Stimulated activated CD8-positive, alpha-beta memory T cell treated with anti-CD3 and anti-CD28 coated beads, Interleukin-15, amount 100 ng/mL, for 48 hours (primary cell): ENCODE measurements around the gene TMEM178A.
"Not testable (repeated sequence)": the region's sequence is repeated elsewhere in the genome, so short reads cannot be mapped to it uniquely, and the experiment has no call there.

ENCODE experiments used
- DNase-seq, 2 donors: peaks; one replicate each; pipeline ENCODE4 v3.0.0-alpha.2; 2020; ENCODE audit warnings: low read depth in 2 of 2

TMEM178A gene

DNA sequence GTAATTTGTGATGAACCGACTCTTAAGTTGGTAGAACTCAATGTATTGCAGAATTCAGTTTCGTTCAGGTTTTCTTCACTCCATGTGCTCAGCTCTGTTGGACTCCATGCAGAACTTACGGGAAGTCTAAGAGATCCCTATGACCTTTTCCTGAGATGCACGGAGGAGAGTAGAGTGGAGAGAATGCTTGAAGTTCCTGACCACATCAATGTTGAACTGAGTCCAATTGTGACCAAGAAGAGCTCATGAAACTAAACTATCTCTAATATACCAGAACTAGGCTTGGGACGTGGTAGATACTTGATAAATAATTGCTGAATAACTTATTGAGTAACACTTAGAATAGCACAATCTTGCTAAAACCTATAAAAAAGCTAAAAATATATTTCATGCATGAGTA is 47.2 kb downstream of the TMEM178A start:
- no peak for DNase-seq

DNA sequence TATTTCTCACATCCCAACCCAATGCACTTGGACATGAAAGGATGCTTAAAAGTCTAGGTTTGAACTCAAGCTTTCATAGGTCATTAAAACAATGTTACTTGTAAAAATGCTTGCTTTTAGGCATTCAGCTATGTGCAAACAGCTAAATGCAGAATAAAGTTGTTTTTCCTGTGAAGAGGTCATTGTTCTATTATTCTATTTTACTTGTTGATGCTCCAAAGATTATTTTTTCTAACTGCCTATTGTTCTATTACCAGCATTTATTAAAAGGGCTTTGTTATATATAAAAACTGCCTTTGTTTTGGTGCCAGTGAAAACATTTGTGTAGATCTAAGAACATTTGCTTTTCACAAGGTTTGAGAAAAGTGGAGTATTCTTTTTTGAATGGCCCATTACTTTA is 49.4 kb downstream of the TMEM178A start:
- DNase-seq: no peak

DNA sequence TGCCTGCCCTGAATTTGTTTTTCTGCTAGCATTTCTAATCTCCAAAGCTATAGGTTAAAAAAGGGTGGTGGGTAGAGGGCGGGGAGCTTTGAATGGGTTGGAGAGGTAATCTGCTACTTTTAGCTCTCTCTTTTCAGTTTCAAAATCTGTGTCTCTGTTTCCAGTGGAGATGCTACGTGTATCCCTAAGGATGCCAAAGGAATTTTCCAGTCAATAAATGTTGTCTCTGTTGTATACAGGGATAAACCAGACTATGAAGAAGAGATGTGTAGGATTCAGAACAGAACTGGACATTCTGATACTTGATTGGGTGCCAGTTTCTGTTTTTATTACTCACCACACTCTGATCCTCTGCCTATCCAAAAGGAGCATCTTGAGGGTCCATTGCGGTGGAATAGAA is 50.1 kb downstream of the TMEM178A start:
- DNase-seq: no peak

DNA sequence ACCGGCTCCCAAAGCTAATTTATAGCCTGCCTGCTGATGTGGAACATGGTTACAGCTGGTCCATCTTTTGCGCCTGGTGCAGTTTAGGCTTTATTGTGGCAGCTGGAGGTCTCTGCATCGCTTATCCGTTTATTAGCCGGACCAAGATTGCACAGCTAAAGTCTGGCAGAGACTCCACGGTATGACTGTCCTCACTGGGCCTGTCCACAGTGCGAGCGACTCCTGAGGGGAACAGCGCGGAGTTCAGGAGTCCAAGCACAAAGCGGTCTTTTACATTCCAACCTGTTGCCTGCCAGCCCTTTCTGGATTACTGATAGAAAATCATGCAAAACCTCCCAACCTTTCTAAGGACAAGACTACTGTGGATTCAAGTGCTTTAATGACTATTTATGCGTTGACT is 51.4 kb downstream of the TMEM178A start:
- DNase-seq: no peak

DNA sequence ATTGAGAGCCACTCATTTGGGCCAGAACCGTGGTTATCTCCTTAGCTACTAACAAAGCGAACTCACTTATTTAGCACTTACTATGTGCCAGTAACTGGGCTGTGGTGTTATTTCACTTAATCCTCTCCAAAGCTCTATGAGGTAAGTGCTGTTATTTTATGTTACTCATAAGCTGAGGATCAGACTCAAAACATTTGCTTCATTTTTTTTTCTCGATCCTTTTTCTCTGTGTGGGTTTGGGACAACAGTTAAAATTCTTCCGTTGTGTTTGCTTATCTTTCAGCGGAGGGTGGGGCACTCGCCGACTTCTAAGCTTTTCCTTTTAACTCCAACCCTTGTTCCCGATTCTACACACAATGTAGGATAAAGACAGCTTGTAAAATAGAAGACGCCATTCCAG is 52.8 kb downstream of the TMEM178A start:
- DNase-seq: no peak

DNA sequence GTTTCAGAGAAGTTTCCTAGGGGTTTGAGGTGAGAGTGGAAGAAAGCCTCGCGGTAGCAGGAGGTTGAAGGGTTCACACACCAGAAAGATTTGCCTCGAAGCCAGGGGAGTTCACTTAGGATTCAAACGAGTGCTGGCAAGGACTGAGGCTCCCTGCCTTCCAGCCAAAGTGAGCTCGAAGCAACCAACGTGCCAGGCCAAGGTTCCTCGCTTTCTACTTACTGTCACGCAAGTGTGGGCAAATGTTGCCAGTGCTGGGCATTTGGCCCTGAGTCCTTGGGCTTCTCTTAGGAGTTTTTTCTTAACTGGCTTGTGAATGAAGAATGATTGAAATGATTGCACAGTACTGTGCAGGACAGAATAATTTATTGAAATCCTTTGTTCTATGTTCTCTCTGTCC is 53.6 kb downstream of the TMEM178A start:
- no peak for DNase-seq

DNA sequence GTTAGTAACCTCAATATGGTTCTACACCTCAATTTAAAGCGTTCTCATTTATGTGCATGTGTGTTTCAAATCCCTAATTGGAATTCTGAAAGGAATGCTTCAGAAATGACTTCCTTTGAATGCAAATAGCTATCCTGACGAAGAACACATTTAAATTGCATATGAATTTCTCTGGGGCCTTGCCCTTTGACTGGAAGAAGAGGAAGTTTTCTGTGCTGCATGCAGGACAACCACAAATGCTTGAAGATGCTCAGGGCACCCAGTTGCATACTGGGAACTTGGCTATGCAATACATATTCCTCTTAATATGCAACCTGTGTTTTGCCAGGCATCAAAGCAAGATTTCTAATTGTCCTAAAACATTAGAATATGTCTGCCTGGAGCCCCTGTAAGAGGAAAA is 55.3 kb downstream of the TMEM178A start:
- DNase-seq: no peak

DNA sequence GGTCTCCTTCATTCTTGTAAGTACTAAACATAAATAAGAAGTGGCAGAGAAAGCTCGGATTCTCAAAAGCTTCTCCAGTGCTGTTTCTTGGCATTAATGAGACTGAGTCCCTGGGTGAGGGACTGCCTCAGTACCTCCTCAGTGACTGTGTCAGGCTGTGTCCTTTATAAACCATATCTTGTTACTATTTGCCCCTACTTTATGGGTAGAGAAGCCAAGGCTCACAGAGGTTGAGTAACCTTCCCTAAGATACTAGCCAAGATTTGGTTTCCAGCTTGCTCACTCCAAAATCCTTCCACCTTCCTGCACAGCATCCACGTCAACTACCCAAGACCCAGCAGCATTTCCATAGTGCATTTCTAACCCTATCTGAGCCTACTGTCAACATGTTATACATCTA is 57.8 kb downstream of the TMEM178A start:
- DNase-seq: no peak

DNA sequence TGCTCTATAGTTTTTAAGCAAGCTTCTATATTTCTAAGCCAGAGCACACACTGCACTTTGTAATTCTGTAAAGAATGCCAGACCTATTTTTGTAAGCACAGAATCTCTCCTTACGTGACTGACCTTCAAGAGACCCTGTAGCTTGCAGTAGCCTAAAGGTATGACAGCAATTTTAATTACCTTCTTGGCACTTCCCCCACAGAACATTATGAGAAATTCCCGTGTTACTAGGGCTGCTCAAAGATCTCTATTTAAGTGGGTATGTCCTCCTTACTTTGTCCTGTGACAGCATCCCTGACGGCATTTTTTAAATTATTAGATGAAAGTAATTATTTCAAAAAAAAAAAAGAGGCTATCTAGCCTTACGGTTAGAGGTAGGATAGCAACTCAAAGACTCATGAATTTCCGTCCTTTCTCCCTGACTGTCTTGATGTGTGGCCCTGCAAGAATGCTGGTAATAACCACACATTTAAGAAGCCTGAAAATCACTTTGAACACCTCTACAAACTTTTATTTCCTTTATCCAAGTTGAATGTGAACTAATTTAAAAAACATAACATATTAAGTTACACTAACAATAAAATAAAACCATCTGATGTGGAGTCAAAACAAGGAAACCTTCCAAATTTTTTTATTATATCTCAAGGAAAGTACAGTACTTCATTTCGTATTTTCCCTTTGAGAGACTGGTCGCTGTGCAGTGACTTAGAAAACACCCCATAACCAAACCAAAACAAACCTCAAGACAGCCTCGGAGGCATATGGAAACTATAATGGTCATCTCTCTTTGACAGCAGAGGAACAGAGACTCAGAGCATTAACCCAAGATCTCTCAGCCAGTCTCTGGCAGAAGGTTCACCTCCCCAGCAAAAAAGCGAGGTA is 58.5 kb downstream of the TMEM178A start:
- DNase-seq: no peak

DNA sequence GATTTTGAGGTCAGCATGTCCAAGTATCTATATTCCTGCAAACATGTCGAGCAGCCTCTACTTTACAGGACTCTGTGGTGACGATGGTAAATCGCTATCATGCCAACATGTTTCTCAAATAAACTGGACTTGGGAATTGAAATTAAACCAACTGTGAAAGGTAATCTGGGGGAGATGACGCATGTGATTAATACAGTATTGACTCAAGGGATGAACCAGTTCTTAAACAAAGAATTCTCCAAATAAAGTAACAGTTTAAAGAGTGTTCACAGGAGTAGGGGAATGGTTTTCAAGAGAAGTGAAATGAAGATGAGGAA is 59.1 kb downstream of the TMEM178A start:
- no peak for DNase-seq

DNA sequence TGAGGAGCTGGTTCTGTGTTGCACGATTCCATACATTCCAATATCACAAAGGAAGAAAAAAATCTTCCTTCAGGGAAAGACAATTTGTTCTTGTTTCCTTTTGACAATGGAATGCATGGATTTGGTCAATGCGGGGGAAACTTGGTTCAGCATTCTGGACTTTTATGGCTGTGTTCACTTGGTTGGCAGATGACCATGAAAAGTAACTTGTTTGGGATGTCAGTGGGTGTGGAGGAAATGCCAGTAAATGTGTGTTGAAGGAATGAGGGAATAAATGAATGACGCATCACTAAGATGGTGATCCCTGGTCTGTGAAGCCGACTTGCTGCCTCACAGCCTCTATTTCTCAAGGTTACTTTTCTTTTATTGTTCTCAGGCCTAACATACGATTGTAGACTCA is 59.7 kb downstream of the TMEM178A start:
- DNase-seq: no peak

DNA sequence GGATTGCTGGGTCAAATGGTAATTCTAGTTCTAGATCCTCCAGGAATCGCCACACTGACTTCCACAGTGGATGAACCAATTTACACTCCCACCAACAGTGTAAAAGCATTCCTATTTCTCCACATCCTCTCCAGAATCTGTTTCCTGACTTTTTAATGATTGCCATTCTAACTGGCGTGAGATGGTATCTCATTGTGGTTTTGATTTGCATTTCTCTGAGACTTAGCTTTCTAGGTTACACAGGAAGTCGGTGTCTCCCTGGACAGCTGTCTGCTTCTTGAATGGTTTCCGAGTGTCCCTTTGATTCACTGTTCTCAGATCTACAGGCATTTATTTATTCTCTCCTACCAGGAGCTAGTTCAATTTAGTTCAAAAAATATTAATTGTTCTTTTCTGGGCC is 62.4 kb downstream of the TMEM178A start:
- DNase-seq: not testable (repeated sequence)

DNA sequence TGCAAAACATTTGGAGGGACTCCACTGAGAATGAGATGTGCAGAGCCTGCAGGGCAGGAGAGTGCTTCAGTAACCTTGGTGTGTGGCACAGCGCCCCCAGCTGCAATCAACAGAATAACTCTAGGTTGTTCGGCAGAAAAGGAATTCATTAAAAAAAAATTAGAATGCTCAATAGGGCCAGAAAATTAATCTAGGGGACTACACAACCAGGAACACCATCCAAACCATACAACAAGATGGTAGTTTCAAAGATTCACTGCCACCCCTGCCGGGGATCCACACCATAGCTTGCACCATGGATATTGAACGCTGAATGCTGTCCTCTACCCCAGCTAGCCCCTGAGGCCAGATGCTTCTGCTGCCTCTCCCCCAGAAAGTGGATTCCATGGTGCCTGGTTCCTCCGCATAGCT is 63.2 kb downstream of the TMEM178A start:
- peak in 1 of 2 donors; percentile 6 for DNase-seq

DNA sequence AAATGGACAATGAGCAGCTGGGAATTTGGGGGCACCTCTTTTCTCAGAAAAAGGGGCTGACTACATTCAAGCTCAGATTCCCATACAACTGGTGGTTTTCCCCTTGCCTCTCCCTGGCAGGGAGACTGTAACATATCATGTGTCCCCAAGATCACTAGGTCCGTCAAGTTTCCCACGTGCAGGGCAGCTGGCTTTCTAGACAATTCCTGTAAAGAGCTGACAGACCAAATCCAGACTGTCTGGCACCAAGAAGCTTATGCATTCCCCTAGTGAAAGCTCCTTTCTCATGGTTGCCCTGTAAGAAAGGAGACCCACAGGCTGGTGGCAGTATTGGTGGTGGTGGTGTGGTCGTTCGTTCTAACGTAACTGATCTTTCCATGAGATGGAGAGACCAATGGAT is 64.6 kb downstream of the TMEM178A start:
- DNase-seq: no peak

DNA sequence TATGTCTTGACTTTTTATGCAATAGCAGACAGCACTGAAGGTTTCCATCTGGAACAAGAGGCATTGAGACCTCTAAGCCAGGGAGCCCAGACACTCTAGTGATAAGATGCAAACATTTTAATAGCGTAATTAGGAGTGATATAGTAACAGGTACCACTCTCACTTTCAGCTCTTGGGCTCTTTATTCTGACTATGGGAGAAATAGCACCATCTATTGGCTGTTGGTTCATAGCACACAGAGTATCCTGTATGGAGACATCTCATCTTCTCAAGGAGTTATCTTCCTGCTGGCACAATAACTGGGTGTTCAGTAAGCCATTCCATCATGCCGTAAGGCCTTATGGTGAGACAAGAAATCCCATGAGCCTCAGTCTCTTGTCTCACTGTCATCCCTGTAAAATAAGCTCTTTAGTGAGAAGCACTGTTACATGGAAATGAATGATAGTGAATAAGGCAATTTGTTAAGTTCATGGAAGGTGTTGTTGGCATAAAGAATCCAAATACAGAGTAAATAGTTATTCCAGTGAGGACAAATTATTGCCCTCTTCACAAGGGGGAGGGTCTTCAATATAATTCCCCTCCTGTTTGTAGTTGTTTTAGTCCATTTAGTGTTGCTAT is 65.1 kb downstream of the TMEM178A start:
- no peak for DNase-seq

DNA sequence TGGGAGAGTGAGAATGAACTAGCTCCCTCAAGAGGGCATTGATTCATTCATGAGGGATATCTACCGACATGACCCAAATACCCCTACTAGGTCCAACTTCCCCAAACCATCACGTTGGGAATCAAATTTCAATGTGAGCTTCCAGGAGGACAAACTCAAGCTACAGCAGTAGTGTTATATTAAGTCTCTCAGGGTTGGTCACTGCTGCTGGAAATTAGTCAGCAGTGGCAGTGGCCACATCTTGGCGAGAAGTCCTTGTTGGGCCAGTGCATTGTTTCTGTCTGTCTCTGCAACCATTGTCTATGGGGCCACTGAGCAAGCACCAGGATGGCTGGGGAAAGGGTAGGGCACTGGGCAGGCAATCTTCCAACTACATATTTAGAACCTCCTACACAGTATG is 65.8 kb downstream of the TMEM178A start:
- no peak for DNase-seq

DNA sequence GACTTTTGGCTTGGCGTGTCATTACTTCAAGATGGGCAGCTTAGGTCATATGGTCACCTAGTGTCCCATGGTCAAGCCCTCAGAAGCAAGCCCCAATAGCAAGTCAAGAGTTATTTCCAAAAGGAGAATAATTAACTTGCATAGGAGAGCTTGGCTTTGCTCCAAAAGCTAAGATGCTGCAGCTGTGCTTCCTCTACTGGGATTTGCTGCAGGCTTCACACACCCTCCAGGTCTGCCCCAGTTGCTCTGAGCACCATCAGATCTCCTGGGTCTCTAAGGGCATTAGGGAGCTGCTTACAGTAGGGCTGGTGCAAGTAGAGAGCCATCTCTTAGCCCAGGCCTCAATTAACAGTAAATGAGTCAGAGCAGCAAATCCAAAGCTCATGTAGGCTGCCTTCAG is 66.8 kb downstream of the TMEM178A start:
- no peak for DNase-seq

DNA sequence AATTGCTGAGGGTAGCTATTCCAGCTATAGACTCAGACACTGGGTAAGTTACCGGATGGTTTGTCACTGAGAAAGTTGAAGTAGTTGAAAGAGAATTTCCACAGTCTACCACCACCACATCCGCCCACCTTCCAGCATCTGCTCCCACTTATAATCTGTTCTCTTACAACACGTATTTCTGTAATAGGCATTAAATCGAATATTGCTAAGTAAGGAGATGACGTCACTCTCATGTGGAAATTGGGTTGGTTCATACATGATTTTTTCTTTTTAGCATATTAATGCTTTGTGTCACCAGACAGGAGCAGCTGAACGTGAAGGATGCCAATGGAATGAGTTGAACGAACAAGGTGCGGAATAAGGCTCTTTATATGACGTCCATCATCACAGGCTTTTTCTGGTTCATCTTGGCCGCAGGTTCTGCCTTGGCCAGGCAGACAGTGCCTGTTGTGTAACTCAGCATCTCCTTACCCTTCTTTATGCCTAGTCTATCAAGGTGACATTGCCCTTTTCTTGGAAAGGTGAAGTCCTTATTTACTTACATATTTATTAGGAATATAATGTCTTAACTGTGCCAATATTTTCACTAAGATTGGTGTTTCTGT is 67.5 kb downstream of the TMEM178A start:
- no peak for DNase-seq

DNA sequence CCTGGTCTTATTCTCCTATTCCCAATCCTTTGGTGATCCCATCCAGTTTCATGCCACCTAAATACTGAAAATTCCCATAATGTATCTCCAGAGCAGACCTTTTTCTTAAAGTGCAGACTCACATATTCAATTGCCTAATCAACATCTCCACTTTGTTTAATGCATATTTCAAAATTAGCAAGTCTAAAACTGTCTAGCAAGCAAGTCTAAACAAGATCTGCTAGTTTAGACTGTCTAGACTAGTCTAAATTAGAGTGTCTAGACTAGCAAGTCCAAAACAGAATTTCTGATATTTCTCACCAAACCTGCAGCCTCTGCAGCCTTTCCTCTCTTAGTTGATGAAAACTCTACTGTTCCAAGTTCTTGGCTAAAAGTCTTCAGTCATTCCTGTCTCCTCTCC is 68.7 kb downstream of the TMEM178A start:
- DNase-seq: no peak

DNA sequence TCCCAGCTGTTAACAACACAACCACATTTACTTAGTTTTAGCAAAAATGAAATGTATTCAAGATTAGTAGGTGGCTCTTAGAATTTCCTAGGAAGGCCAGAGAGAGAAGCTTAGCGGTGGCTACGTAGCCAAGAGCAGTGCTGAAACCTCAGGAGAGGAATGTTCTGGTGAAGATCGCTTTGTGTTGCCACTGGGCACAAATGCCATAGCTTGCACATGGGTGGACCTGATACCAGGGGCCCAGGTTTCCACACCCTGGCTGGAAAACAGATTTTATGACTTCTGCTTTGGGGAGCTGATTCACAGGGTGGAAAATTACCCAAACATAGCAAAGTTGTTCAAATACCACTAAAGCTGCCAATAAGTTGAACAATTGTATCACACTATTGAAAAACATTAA is 69.9 kb downstream of the TMEM178A start:
- DNase-seq: no peak

DNA sequence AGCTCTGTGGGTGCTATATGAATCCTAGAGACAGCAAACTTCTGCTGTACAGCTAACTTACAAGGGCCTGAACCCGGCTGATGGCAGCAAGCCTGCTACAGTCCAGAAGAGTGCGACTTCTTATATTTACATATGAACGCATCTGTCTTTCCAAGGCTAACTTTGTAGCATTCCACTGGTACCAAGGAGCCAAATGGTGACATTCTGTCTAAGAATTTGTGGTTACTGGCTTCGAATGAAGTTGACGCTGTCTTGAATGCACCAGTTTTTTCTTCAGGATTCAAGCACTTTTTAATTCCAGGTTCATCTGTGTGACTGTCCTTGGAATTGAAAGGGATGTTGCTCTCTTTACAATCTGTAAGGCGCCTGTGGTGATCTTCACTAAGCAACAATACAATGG is 70.9 kb downstream of the TMEM178A start:
- DNase-seq: no peak

DNA sequence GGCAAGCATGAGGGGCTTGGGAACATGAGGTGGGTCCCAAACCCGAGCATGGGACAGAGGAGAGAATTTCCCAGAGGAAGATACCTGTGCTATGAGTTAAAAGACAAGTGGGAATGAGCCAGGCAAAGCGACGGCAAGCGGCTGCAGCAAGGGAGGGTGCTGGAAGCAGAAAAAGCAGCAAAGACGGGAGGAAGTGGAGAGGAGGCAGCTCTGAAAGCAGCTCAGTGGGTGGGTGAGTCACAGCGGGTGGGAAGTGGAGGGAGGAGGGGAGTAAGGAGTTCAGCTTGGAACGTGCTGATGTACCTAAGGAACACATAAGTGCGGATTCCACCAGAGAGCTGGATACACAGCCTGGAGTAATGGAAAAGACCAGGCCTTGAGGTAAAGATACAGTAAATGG is 71.9 kb downstream of the TMEM178A start:
- DNase-seq: no peak

DNA sequence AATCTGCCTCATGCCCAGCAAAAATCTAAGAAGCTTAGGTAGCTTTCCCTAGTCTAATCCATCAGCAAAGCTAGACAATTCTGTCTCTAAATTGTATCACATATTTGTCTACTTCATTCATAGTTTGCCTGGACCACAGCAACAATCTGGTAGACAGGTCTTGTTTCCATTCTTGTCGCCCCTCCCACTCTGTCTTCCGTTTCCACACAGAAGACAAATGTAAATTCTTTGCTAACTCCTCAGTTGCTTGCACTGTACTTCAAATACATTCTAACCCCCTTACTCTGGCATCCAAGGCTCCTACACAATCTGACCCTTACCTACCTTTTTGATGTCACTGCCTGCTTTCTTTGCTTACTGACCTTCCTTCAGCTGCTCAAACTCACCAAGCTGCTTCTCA is 73.2 kb downstream of the TMEM178A start:
- no peak for DNase-seq
